ENCODE measurements around the gene NDST1.

NDST1 gene

GRCh38 chr5:150507474-150508276, at the start of gene NDST1:
Gene NDST1 (plus strand): TSS chr5:150508131. CDS start chr5:150521255, 13,124 bp downstream.
- H3K36me3 ChIP-seq (ENCODE audit: control insufficient read depth in 2 of 2, insufficient read depth in 2 of 2, low read length in 2 of 2): no peaks in the 10 kb centered on the region
- peaks cover 71 to 77% of the 10 kb centered on the region in 2 donors for H3K4me1 ChIP-seq (ENCODE audit: control insufficient read depth in 2 of 2, insufficient read depth in 2 of 2, low read length in 2 of 2)
- H3K9me3 ChIP-seq (ENCODE audit: control insufficient read depth in 2 of 2, low read length in 2 of 2): no peaks in the 10 kb centered on the region
- H3K4me3 ChIP-seq (ENCODE audit: low read length in 2 of 2): no peak within 1 kb of the TSS
- no peaks in the 10 kb centered on the region for H3K27me3 ChIP-seq (ENCODE audit: control insufficient read depth in 2 of 2, insufficient read depth in 2 of 2, low read length in 2 of 2)
- peak within 1 kb of the TSS; percentile 48 to 61 for H3K9ac ChIP-seq (ENCODE audit: low read depth in 1 of 2, low read length in 2 of 2)
- peak within 1 kb of the TSS; percentile 85 for H3K27ac ChIP-seq (ENCODE audit: low read depth in 2 of 2, low read length in 2 of 2)

GRCh38 chr5:150458802-150459557, 49.0 kb upstream of the NDST1 start:
- Histone ChIP-seq H3K4me3 (ENCODE audit: low read length in 2 of 2) (no peak overlapping the region), H3K36me3 (ENCODE audit: control insufficient read depth in 2 of 2, insufficient read depth in 2 of 2, low read length in 2 of 2) (no peaks in the 10 kb centered on the region), H3K27ac (ENCODE audit: low read depth in 2 of 2, low read length in 2 of 2) (no peak overlapping the region), H3K27me3 (ENCODE audit: control insufficient read depth in 2 of 2, insufficient read depth in 2 of 2, low read length in 2 of 2) (no peaks in the 10 kb centered on the region), H3K9ac (ENCODE audit: low read depth in 1 of 2, low read length in 2 of 2) (no peak overlapping the region), H3K9me3 (ENCODE audit: control insufficient read depth in 2 of 2, low read length in 2 of 2) (no peaks in the 10 kb centered on the region), H3K4me1 (ENCODE audit: control insufficient read depth in 2 of 2, insufficient read depth in 2 of 2, low read length in 2 of 2) (no peaks in the 10 kb centered on the region)

- Histone ChIP-seq H3K4me3 (ENCODE audit: low read length in 2 of 2) (no peak overlapping the region), H3K27ac (ENCODE audit: low read depth in 2 of 2, low read length in 2 of 2) (no peak overlapping the region), H3K36me3 (ENCODE audit: control insufficient read depth in 2 of 2, insufficient read depth in 2 of 2, low read length in 2 of 2) (no peaks in the 10 kb centered on the region), H3K4me1 (ENCODE audit: control insufficient read depth in 2 of 2, insufficient read depth in 2 of 2, low read length in 2 of 2) (no peaks in the 10 kb centered on the region), H3K27me3 (ENCODE audit: control insufficient read depth in 2 of 2, insufficient read depth in 2 of 2, low read length in 2 of 2) (no peaks in the 10 kb centered on the region), H3K9me3 (ENCODE audit: control insufficient read depth in 2 of 2, low read length in 2 of 2) (no peaks in the 10 kb centered on the region), H3K9ac (ENCODE audit: low read depth in 1 of 2, low read length in 2 of 2) (no peak overlapping the region)
Measured at GRCh38 chr5:150460781-150461180, 47.1 kb upstream of the NDST1 start.

- no peak overlapping the region for H3K9ac ChIP-seq (ENCODE audit: low read depth in 1 of 2, low read length in 2 of 2)
- H3K9me3 ChIP-seq (ENCODE audit: control insufficient read depth in 2 of 2, low read length in 2 of 2): no peaks in the 10 kb centered on the region
- H3K4me1 ChIP-seq (ENCODE audit: control insufficient read depth in 2 of 2, insufficient read depth in 2 of 2, low read length in 2 of 2): no peaks in the 10 kb centered on the region
- H3K4me3 ChIP-seq (ENCODE audit: low read length in 2 of 2): no peak overlapping the region
- H3K36me3 ChIP-seq (ENCODE audit: control insufficient read depth in 2 of 2, insufficient read depth in 2 of 2, low read length in 2 of 2): no peaks in the 10 kb centered on the region
- H3K27ac ChIP-seq (ENCODE audit: low read depth in 2 of 2, low read length in 2 of 2): no peak overlapping the region
- H3K27me3 ChIP-seq (ENCODE audit: control insufficient read depth in 2 of 2, insufficient read depth in 2 of 2, low read length in 2 of 2): no peaks in the 10 kb centered on the region
Measured at GRCh38 chr5:150461231-150461630, 46.7 kb upstream of the NDST1 start.

- H3K27ac ChIP-seq (ENCODE audit: low read depth in 2 of 2, low read length in 2 of 2): peak overlapping the region in 1 of 2 donors; percentile 4
- H3K9ac ChIP-seq (ENCODE audit: low read depth in 1 of 2, low read length in 2 of 2): no peak overlapping the region
- no peak overlapping the region for H3K4me3 ChIP-seq (ENCODE audit: low read length in 2 of 2)
- no peaks in the 10 kb centered on the region for H3K27me3 ChIP-seq (ENCODE audit: control insufficient read depth in 2 of 2, insufficient read depth in 2 of 2, low read length in 2 of 2)
- H3K36me3 ChIP-seq (ENCODE audit: control insufficient read depth in 2 of 2, insufficient read depth in 2 of 2, low read length in 2 of 2): no peaks in the 10 kb centered on the region
- no peaks in the 10 kb centered on the region for H3K4me1 ChIP-seq (ENCODE audit: control insufficient read depth in 2 of 2, insufficient read depth in 2 of 2, low read length in 2 of 2)
- no peaks in the 10 kb centered on the region for H3K9me3 ChIP-seq (ENCODE audit: control insufficient read depth in 2 of 2, low read length in 2 of 2)
Measured at GRCh38 chr5:150464554-150465012, 43.3 kb upstream of the NDST1 start.

- no peaks in the 10 kb centered on the region for H3K27me3 ChIP-seq (ENCODE audit: control insufficient read depth in 2 of 2, insufficient read depth in 2 of 2, low read length in 2 of 2)
Measured at GRCh38 chr5:150465927-150466326, 42.0 kb upstream of the NDST1 start.

GRCh38 chr5:150468206-150468605, 39.7 kb upstream of the NDST1 start:
- peaks cover 0 to 2% of the 10 kb centered on the region in 2 donors for H3K4me1 ChIP-seq (ENCODE audit: control insufficient read depth in 2 of 2, insufficient read depth in 2 of 2, low read length in 2 of 2)
- H3K9ac ChIP-seq (ENCODE audit: low read depth in 1 of 2, low read length in 2 of 2): no peak overlapping the region
- no peak overlapping the region for H3K27ac ChIP-seq (ENCODE audit: low read depth in 2 of 2, low read length in 2 of 2)
- H3K9me3 ChIP-seq (ENCODE audit: control insufficient read depth in 2 of 2, low read length in 2 of 2): no peaks in the 10 kb centered on the region
- H3K4me3 ChIP-seq (ENCODE audit: low read length in 2 of 2): no peak overlapping the region
- no peaks in the 10 kb centered on the region for H3K27me3 ChIP-seq (ENCODE audit: control insufficient read depth in 2 of 2, insufficient read depth in 2 of 2, low read length in 2 of 2)
- no peaks in the 10 kb centered on the region for H3K36me3 ChIP-seq (ENCODE audit: control insufficient read depth in 2 of 2, insufficient read depth in 2 of 2, low read length in 2 of 2)

More at GRCh38 chr5:150465927-150466326, 42.0 kb upstream of the NDST1 start:
- Histone ChIP-seq H3K27ac (ENCODE audit: low read depth in 2 of 2, low read length in 2 of 2) (no peak overlapping the region), H3K9ac (ENCODE audit: low read depth in 1 of 2, low read length in 2 of 2) (no peak overlapping the region), H3K4me1 (ENCODE audit: control insufficient read depth in 2 of 2, insufficient read depth in 2 of 2, low read length in 2 of 2) (no peaks in the 10 kb centered on the region), H3K9me3 (ENCODE audit: control insufficient read depth in 2 of 2, low read length in 2 of 2) (no peaks in the 10 kb centered on the region), H3K36me3 (ENCODE audit: control insufficient read depth in 2 of 2, insufficient read depth in 2 of 2, low read length in 2 of 2) (no peaks in the 10 kb centered on the region), H3K4me3 (ENCODE audit: low read length in 2 of 2) (no peak overlapping the region)

- H3K27ac ChIP-seq (ENCODE audit: low read depth in 2 of 2, low read length in 2 of 2): no peak overlapping the region
- no peaks in the 10 kb centered on the region for H3K9me3 ChIP-seq (ENCODE audit: control insufficient read depth in 2 of 2, low read length in 2 of 2)
- H3K4me1 ChIP-seq (ENCODE audit: control insufficient read depth in 2 of 2, insufficient read depth in 2 of 2, low read length in 2 of 2): peaks cover 0 to 2% of the 10 kb centered on the region in 2 donors
- H3K36me3 ChIP-seq (ENCODE audit: control insufficient read depth in 2 of 2, insufficient read depth in 2 of 2, low read length in 2 of 2): no peaks in the 10 kb centered on the region
- no peak overlapping the region for H3K9ac ChIP-seq (ENCODE audit: low read depth in 1 of 2, low read length in 2 of 2)
- H3K4me3 ChIP-seq (ENCODE audit: low read length in 2 of 2): no peak overlapping the region
- H3K27me3 ChIP-seq (ENCODE audit: control insufficient read depth in 2 of 2, insufficient read depth in 2 of 2, low read length in 2 of 2): no peaks in the 10 kb centered on the region
Measured at GRCh38 chr5:150469718-150470469, 38.0 kb upstream of the NDST1 start.

- H3K9ac ChIP-seq (ENCODE audit: low read depth in 1 of 2, low read length in 2 of 2): no peak overlapping the region
- H3K4me1 ChIP-seq (ENCODE audit: control insufficient read depth in 2 of 2, insufficient read depth in 2 of 2, low read length in 2 of 2): peaks cover 2 to 4% of the 10 kb centered on the region in 2 donors
- no peak overlapping the region for H3K4me3 ChIP-seq (ENCODE audit: low read length in 2 of 2)
- H3K9me3 ChIP-seq (ENCODE audit: control insufficient read depth in 2 of 2, low read length in 2 of 2): no peaks in the 10 kb centered on the region
- H3K27me3 ChIP-seq (ENCODE audit: control insufficient read depth in 2 of 2, insufficient read depth in 2 of 2, low read length in 2 of 2): no peaks in the 10 kb centered on the region
- H3K36me3 ChIP-seq (ENCODE audit: control insufficient read depth in 2 of 2, insufficient read depth in 2 of 2, low read length in 2 of 2): no peaks in the 10 kb centered on the region
- no peak overlapping the region for H3K27ac ChIP-seq (ENCODE audit: low read depth in 2 of 2, low read length in 2 of 2)
Measured at GRCh38 chr5:150473673-150474358, 34.1 kb upstream of the NDST1 start.
